Measurements from ENCODE around the gene PTCD2.

PTCD2 gene

DNA sequence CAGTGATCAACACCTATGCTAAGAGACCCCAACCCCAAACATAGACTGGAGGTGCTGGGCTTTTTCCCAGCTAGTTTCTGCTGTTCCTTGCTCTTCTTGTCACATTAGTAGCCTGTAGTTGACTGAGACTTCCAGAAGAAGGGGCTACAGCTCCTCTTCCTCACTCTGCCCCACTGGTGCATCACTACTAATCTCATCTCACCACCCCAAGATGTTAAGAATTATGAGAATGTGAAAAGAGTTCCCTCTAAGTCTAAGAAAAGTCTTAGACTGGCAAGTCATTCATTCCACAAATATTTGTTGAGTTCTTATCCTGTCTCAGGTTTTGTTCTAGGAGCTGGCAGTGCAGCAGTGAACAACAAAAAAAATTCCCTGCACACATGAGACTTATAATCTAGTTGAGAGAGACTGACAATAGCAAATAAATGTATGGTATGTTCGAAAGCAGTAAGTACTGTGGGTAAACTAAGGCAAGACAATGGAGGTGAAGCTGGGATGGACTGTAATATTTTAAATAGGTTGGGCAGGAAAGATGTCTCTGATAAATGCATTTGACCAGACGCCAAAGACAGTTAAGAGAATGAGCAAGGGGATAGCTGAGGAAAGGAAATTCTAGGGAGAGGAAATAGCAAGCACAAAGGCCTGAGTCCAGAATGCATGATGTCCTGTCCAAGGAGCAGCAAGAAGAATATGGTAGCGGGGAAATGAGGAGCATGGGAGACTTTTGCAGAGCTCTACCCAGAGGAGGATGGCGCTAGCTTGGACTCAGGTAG lies 92.3 kb downstream of the PTCD2 start (continued):
- TF ChIP-seq, protein P1, sequence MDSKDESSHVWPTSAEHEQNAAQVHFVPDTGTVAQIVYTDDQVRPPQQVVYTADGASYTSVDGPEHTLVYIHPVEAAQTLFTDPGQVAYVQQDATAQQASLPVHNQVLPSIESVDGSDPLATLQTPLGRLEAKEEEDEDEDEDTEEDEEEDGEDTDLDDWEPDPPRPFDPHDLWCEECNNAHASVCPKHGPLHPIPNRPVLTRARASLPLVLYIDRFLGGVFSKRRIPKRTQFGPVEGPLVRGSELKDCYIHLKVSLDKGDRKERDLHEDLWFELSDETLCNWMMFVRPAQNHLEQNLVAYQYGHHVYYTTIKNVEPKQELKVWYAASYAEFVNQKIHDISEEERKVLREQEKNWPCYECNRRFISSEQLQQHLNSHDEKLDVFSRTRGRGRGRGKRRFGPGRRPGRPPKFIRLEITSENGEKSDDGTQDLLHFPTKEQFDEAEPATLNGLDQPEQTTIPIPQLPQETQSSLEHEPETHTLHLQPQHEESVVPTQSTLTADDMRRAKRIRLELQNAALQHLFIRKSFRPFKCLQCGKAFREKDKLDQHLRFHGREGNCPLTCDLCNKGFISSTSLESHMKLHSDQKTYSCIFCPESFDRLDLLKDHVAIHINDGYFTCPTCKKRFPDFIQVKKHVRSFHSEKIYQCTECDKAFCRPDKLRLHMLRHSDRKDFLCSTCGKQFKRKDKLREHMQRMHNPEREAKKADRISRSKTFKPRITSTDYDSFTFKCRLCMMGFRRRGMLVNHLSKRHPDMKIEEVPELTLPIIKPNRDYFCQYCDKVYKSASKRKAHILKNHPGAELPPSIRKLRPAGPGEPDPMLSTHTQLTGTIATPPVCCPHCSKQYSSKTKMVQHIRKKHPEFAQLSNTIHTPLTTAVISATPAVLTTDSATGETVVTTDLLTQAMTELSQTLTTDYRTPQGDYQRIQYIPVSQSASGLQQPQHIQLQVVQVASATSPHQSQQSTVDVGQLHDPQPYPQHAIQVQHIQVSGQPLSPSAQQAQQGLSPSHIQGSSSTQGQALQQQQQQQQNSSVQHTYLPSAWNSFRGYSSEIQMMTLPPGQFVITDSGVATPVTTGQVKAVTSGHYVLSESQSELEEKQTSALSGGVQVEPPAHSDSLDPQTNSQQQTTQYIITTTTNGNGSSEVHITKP (tag by site-specific recombination; IDR thresholded peaks at IDR 0.05): no peak
- TF ChIP-seq ZSCAN30 (tag by site-specific recombination; IDR thresholded peaks at IDR 0.05) (no peak), ZNF350 (tag by site-specific recombination; IDR thresholded peaks at IDR 0.05) (no peak), ZSCAN16 (tag by site-specific recombination; IDR thresholded peaks at IDR 0.05) (no peak), ZNF394 (tag by site-specific recombination; IDR thresholded peaks at IDR 0.05; ENCODE audit: borderline replicate concordance) (no peak), ZNF791 (tag by site-specific recombination; IDR thresholded peaks at IDR 0.05) (no peak), ZNF202 (tag by site-specific recombination; IDR thresholded peaks at IDR 0.05; ENCODE audit: borderline replicate concordance) (no peak), MZF1 (tag by site-specific recombination; IDR thresholded peaks at IDR 0.05; ENCODE audit: borderline replicate concordance) (no peak), ZNF404 (tag by site-specific recombination; IDR thresholded peaks at IDR 0.05) (no peak)
- TF ChIP-seq, protein P2, sequence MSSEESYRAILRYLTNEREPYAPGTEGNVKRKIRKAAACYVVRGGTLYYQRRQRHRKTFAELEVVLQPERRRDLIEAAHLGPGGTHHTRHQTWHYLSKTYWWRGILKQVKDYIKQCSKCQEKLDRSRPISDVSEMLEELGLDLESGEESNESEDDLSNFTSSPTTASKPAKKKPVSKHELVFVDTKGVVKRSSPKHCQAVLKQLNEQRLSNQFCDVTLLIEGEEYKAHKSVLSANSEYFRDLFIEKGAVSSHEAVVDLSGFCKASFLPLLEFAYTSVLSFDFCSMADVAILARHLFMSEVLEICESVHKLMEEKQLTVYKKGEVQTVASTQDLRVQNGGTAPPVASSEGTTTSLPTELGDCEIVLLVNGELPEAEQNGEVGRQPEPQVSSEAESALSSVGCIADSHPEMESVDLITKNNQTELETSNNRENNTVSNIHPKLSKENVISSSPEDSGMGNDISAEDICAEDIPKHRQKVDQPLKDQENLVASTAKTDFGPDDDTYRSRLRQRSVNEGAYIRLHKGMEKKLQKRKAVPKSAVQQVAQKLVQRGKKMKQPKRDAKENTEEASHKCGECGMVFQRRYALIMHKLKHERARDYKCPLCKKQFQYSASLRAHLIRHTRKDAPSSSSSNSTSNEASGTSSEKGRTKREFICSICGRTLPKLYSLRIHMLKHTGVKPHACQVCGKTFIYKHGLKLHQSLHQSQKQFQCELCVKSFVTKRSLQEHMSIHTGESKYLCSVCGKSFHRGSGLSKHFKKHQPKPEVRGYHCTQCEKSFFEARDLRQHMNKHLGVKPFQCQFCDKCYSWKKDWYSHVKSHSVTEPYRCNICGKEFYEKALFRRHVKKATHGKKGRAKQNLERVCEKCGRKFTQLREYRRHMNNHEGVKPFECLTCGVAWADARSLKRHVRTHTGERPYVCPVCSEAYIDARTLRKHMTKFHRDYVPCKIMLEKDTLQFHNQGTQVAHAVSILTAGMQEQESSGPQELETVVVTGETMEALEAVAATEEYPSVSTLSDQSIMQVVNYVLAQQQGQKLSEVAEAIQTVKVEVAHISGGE (tag by site-specific recombination; conservative IDR thresholded peaks at IDR 0.05; ENCODE audit: low read depth): no peak
- TF ChIP-seq, protein P3, sequence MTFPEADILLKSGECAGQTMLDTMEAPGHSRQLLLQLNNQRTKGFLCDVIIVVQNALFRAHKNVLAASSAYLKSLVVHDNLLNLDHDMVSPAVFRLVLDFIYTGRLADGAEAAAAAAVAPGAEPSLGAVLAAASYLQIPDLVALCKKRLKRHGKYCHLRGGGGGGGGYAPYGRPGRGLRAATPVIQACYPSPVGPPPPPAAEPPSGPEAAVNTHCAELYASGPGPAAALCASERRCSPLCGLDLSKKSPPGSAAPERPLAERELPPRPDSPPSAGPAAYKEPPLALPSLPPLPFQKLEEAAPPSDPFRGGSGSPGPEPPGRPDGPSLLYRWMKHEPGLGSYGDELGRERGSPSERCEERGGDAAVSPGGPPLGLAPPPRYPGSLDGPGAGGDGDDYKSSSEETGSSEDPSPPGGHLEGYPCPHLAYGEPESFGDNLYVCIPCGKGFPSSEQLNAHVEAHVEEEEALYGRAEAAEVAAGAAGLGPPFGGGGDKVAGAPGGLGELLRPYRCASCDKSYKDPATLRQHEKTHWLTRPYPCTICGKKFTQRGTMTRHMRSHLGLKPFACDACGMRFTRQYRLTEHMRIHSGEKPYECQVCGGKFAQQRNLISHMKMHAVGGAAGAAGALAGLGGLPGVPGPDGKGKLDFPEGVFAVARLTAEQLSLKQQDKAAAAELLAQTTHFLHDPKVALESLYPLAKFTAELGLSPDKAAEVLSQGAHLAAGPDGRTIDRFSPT (tag by site-specific recombination; IDR thresholded peaks at IDR 0.05): no peak
- TF ChIP-seq, protein P4, sequence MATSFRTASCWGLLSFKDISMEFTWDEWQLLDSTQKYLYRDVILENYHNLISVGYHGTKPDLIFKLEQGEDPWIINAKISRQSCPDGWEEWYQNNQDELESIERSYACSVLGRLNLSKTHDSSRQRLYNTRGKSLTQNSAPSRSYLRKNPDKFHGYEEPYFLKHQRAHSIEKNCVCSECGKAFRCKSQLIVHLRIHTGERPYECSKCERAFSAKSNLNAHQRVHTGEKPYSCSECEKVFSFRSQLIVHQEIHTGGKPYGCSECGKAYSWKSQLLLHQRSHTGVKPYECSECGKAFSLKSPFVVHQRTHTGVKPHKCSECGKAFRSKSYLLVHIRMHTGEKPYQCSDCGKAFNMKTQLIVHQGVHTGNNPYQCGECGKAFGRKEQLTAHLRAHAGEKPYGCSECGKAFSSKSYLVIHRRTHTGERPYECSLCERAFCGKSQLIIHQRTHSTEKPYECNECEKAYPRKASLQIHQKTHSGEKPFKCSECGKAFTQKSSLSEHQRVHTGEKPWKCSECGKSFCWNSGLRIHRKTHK (tag by site-specific recombination; IDR thresholded peaks at IDR 0.05): no peak

DNA sequence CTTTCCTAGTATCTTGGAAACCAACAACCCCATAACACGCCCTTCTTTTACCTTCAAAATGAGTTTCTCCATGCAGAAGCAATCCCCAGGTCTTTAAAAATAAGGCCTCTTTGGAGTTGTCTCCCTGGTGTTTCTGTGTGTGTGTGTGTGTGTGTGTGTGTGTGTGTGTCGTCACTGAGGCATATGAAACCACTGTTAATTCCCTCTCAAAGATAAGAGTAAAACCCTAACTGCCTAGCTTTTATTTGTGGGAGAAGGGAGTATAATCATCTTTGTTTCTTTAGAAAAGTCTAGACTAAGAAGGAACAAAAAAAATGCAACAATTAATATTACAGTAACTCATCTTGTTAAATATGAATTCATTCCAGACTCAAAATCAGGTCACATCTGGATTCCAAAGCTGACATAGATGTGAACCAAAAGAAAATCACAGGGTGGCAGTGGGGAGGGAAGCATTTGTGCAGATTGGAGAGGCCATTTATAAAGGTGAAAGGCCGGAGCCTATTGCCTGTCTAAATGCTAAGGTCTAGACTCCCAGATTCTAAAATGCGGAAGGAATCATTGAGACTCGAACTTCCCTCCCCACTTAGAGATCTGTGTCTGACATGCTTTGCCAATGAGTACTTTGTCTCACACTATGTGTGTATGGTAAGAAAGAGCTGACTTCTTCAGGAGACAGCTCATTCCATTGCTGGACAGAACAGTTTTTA lies 95.6 kb downstream of the PTCD2 start:
- CTCF ChIA-PET: no interaction called here
- POLR2A ChIA-PET: no interaction called here
- Histone ChIP-seq H3K4me3 (ENCODE audit: low read depth, low read length) (no peak overlapping the region), H3K36me3 (ENCODE audit: control insufficient read depth in 2 of 2, insufficient read depth in 1 of 2, low read length in 2 of 2) (no peaks in the 10 kb centered on the region), H3K27ac (ENCODE audit: extremely low read depth, low read depth, low read length) (no peak overlapping the region), H3K4me1 (ENCODE audit: control insufficient read depth, insufficient read depth, low read length) (no peaks in the 10 kb centered on the region), H3K9me3 (ENCODE audit: control insufficient read depth, insufficient read depth, low read depth, low read length) (no peaks in the 10 kb centered on the region; the same call in 1 of the 2 replicates)
- TF ChIP-seq ZEB2 (tag by site-specific recombination; IDR thresholded peaks at IDR 0.05): no peak
- no peak for TF ChIP-seq ZFP69B (tag by site-specific recombination; IDR thresholded peaks at IDR 0.05)
- TF ChIP-seq, protein P5, sequence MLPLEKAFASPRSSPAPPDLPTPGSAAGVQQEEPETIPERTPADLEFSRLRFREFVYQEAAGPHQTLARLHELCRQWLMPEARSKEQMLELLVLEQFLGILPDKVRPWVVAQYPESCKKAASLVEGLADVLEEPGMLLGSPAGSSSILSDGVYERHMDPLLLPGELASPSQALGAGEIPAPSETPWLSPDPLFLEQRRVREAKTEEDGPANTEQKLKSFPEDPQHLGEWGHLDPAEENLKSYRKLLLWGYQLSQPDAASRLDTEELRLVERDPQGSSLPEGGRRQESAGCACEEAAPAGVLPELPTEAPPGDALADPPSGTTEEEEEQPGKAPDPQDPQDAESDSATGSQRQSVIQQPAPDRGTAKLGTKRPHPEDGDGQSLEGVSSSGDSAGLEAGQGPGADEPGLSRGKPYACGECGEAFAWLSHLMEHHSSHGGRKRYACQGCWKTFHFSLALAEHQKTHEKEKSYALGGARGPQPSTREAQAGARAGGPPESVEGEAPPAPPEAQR (tag by site-specific recombination; IDR thresholded peaks at IDR 0.05): no peak
- no peak for TF ChIP-seq GLIS2 (tag by site-specific recombination; IDR thresholded peaks at IDR 0.05)
- TF ChIP-seq, protein P6, sequence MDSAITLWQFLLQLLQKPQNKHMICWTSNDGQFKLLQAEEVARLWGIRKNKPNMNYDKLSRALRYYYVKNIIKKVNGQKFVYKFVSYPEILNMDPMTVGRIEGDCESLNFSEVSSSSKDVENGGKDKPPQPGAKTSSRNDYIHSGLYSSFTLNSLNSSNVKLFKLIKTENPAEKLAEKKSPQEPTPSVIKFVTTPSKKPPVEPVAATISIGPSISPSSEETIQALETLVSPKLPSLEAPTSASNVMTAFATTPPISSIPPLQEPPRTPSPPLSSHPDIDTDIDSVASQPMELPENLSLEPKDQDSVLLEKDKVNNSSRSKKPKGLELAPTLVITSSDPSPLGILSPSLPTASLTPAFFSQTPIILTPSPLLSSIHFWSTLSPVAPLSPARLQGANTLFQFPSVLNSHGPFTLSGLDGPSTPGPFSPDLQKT (IDR thresholded peaks at IDR 0.05; ENCODE audit: borderline replicate concordance, low read depth, low read length): no peak
- TF ChIP-seq ZNF248 (tag by site-specific recombination; IDR thresholded peaks at IDR 0.05): no peak
- TF ChIP-seq, protein P7, sequence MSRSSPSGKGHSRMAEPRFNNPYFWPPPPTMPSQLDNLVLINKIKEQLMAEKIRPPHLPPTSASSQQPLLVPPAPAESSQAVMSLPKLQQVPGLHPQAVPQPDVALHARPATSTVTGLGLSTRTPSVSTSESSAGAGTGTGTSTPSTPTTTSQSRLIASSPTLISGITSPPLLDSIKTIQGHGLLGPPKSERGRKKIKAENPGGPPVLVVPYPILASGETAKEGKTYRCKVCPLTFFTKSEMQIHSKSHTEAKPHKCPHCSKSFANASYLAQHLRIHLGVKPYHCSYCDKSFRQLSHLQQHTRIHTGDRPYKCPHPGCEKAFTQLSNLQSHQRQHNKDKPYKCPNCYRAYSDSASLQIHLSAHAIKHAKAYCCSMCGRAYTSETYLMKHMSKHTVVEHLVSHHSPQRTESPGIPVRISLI (tag by site-specific recombination; IDR thresholded peaks at IDR 0.05): no peak

Data from HEK293 (cell line).